ENCODE results near the gene FLT4. TPM values are rescaled to one million over a fixed set of nuclear protein-coding genes. Genes with fewer than 3 reads are reported as not detected.

Gene FLT4
- total RNA-seq, 3 donors from 2014 or later (not counting 1 experiment from before 2014, with no cell fraction given) = 0.68 to 0.92 (median 0.78) TPM

DNA sequence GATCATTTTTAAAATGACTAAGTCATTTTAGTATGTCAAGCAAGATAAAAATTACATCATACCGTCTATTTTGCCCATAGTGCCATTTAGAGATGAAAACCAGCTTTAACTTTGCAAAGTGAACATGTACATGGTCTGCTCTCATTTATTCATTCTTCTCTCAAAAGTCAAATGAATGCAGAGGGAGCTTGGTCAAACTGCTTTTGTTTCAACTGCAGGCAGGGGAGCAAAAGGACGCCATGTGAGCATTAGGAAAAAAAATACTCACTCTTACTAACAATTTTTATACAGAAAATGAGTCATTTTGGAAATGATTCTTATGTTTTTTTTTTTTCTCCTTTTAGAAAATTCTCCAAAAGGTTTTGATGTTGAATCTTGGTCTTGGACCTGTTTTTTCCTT is 73.8 kb downstream of the FLT4 start:
- no peaks in the 10 kb centered on the region for H3K27me3 Mint-ChIP-seq (ENCODE audit: low read depth in 2 of 2)
- Histone ChIP-seq H3K9me3 (ENCODE audit: control insufficient read depth, insufficient read depth, low read length) (no peaks in the 10 kb centered on the region), H3K4me3 (ENCODE audit: low read length) (no peak overlapping the region), H3K36me3 (ENCODE audit: control insufficient read depth, insufficient read depth, low read length) (peaks cover 39% of the 10 kb centered on the region), H3K27me3 (ENCODE audit: control insufficient read depth, insufficient read depth, low read length) (no peaks in the 10 kb centered on the region), H3K4me1 (ENCODE audit: control insufficient read depth, insufficient read depth, low read length) (no peaks in the 10 kb centered on the region), H3K27ac (ENCODE audit: low read length) (no peak overlapping the region)
- no peaks in the 10 kb centered on the region for H3K4me1 Mint-ChIP-seq
- ATAC-seq = no peak
- no peak overlapping the region for H3K4me3 Mint-ChIP-seq
- TF ChIP-seq, protein P1, sequence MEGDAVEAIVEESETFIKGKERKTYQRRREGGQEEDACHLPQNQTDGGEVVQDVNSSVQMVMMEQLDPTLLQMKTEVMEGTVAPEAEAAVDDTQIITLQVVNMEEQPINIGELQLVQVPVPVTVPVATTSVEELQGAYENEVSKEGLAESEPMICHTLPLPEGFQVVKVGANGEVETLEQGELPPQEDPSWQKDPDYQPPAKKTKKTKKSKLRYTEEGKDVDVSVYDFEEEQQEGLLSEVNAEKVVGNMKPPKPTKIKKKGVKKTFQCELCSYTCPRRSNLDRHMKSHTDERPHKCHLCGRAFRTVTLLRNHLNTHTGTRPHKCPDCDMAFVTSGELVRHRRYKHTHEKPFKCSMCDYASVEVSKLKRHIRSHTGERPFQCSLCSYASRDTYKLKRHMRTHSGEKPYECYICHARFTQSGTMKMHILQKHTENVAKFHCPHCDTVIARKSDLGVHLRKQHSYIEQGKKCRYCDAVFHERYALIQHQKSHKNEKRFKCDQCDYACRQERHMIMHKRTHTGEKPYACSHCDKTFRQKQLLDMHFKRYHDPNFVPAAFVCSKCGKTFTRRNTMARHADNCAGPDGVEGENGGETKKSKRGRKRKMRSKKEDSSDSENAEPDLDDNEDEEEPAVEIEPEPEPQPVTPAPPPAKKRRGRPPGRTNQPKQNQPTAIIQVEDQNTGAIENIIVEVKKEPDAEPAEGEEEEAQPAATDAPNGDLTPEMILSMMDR (IDR thresholded peaks at IDR 0.05) = no peak
- H3K36me3 Mint-ChIP-seq = peaks cover 15% of the 10 kb centered on the region
- H3K27ac Mint-ChIP-seq = no peak overlapping the region
- no peak for DNase-seq
- no peaks in the 10 kb centered on the region for H3K9me3 Mint-ChIP-seq
- intact Hi-C loops (cut with micrococcal nuclease) = no loop called here
- WGBS (ENCODE audit: insufficient coverage) = 100% methylated on average over 1 of the region's 2 CpGs

DNA sequence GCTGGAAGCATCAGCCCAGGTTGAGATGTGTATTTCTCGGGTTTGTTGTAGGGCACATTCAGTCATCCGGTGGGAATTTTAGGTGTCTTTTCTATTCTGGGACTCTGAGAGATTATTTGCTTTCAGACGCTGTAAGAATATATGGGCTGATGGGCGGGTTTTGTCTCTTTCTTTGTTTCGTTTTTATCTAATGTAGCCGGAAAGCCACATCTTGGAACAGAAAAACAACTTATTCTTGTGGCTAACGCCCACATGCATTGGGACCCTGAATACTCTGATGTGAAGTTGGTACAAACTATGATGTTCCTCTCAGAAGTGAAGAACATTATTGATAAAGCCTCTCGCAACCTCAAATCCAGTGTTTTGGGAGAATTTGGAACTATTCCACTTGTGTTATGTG is 80.5 kb downstream of the FLT4 start:
- Histone ChIP-seq H3K27me3 (ENCODE audit: control insufficient read depth, insufficient read depth, low read length) (no peaks in the 10 kb centered on the region), H3K27ac (ENCODE audit: low read length) (no peak overlapping the region), H3K9me3 (ENCODE audit: control insufficient read depth, insufficient read depth, low read length) (no peaks in the 10 kb centered on the region), H3K4me3 (ENCODE audit: low read length) (no peak overlapping the region), H3K4me1 (ENCODE audit: control insufficient read depth, insufficient read depth, low read length) (no peaks in the 10 kb centered on the region), H3K36me3 (ENCODE audit: control insufficient read depth, insufficient read depth, low read length) (peaks cover 57% of the 10 kb centered on the region)
- intact Hi-C loops (cut with micrococcal nuclease) = no loop called here
- Mint-ChIP-seq H3K9me3 (no peaks in the 10 kb centered on the region), H3K36me3 (no peaks in the 10 kb centered on the region), H3K27me3 (ENCODE audit: low read depth in 2 of 2) (no peaks in the 10 kb centered on the region), H3K27ac (no peak overlapping the region), H3K4me1 (no peaks in the 10 kb centered on the region), H3K4me3 (no peak overlapping the region)
- WGBS (ENCODE audit: insufficient coverage) = 80% methylated on average over 8 of the region's 8 CpGs
- DNase-seq (no peak), ATAC-seq (no peak)
- TF ChIP-seq, protein P1 (IDR thresholded peaks at IDR 0.05) = no peak

DNA sequence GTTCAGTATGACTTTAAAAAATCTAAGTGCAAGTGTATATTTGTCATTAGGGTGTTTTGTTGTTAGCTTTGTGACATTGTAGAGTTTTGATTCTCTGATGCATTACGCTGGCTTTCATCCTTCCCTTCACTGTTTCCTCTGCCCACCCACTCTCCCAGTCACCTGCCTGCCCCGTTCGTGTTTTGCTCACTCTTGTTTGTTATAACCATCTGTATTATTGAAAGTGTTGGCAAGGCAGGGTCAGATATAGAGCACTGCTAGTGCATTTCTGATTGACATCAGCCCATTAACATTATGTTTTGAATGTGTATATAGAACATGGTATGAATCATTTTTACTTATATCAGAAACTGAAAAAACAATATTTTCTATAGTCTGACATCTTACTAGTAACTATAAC is 85.4 kb downstream of the FLT4 start:
- intact Hi-C loops (cut with micrococcal nuclease) = no loop called here
- H3K27ac ChIP-seq (ENCODE audit: low read length) = no peak overlapping the region
- Mint-ChIP-seq H3K4me1 (peaks cover 15 to 25% of the 10 kb centered on the region in 2 donors), H3K27me3 (ENCODE audit: low read depth in 2 of 2) (no peaks in the 10 kb centered on the region), H3K36me3 (no peaks in the 10 kb centered on the region), H3K27ac (no peak overlapping the region), H3K4me3 (no peak overlapping the region), H3K9me3 (no peaks in the 10 kb centered on the region)
- H3K27me3 ChIP-seq (ENCODE audit: control insufficient read depth, insufficient read depth, low read length) = no peaks in the 10 kb centered on the region
- no peak overlapping the region for H3K4me3 ChIP-seq (ENCODE audit: low read length)
- TF ChIP-seq, protein P1 (IDR thresholded peaks at IDR 0.05) = no peak
- peaks cover 35% of the 10 kb centered on the region for H3K36me3 ChIP-seq (ENCODE audit: control insufficient read depth, insufficient read depth, low read length)
- WGBS (ENCODE audit: insufficient coverage) = no CpG with 5 or more reads among the region's 3 CpGs
- DNase-seq (no peak), ATAC-seq (no peak)
- no peaks in the 10 kb centered on the region for H3K4me1 ChIP-seq (ENCODE audit: control insufficient read depth, insufficient read depth, low read length)
- H3K9me3 ChIP-seq (ENCODE audit: control insufficient read depth, insufficient read depth, low read length) = no peaks in the 10 kb centered on the region

DNA sequence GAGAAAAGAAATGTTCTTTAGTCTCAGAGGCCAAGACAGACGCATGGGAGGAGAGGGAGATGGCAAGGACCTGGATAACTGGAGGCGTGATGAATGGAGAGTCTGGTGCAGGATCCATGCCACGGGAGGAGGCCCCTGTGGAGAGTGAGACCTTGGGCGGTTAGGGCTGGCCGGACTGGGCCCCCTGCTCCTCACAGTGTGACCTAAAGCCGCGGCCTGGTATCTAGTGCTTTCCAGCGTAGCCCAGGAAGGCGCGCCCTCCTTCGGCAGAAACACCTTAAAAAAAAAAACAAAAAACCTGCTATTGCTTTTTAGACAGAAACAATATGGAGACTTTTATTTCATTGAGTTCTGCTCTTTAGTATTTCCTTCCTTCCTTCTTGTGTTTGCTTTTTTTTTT is 91.2 kb downstream of the FLT4 start:
- ATAC-seq (no peak), DNase-seq (no peak)
- Histone ChIP-seq H3K9me3 (ENCODE audit: control insufficient read depth, insufficient read depth, low read length) (no peaks in the 10 kb centered on the region), H3K27me3 (ENCODE audit: control insufficient read depth, insufficient read depth, low read length) (no peaks in the 10 kb centered on the region), H3K4me1 (ENCODE audit: control insufficient read depth, insufficient read depth, low read length) (no peaks in the 10 kb centered on the region), H3K36me3 (ENCODE audit: control insufficient read depth, insufficient read depth, low read length) (peaks cover 11% of the 10 kb centered on the region), H3K27ac (ENCODE audit: low read length) (no peak overlapping the region), H3K4me3 (ENCODE audit: low read length) (no peak overlapping the region)
- no peak overlapping the region for H3K27ac Mint-ChIP-seq
- TF ChIP-seq, protein P1 (IDR thresholded peaks at IDR 0.05) = no peak
- no peaks in the 10 kb centered on the region for H3K9me3 Mint-ChIP-seq
- H3K36me3 Mint-ChIP-seq = no peaks in the 10 kb centered on the region
- no peaks in the 10 kb centered on the region for H3K27me3 Mint-ChIP-seq (ENCODE audit: low read depth in 2 of 2)
- H3K4me1 Mint-ChIP-seq = peaks cover 25 to 42% of the 10 kb centered on the region in 2 donors
- intact Hi-C loops (cut with micrococcal nuclease) = no loop called here
- 95% methylated on average over 11 of the region's 11 CpGs for WGBS (ENCODE audit: insufficient coverage)
- H3K4me3 Mint-ChIP-seq = no peak overlapping the region
